Fibroblast of peridontal ligament (primary cell): ENCODE data around the gene SBF2.

Source experiments
- DNase-seq: peaks from one replicate; pipeline ENCODE4 v3.0.0-alpha.2; 2010; ENCODE audit errors: extremely low read depth

Gene SBF2

GRCh38 chr11:9817191-9817590 is 476.8 kb downstream of the SBF2 start:
- peak; percentile 63 for DNase-seq

GRCh38 chr11:9815486-9816136 is 478.4 kb downstream of the SBF2 start:
- peak; percentile 83 for DNase-seq

- DNase-seq, result no peak
Measured at GRCh38 chr11:9814108-9814507, 479.9 kb downstream of the SBF2 start.

GRCh38 chr11:9808943-9809342 is 485.1 kb downstream of the SBF2 start:
- DNase-seq, result no peak

- no peak for DNase-seq
Measured at GRCh38 chr11:9806946-9807687, 486.9 kb downstream of the SBF2 start.

- DNase-seq, result no peak
Measured at GRCh38 chr11:9804419-9804902, 489.6 kb downstream of the SBF2 start.

- DNase-seq, result no peak
Measured at GRCh38 chr11:9803685-9804418, 490.2 kb downstream of the SBF2 start.

GRCh38 chr11:9802291-9802861 is 491.6 kb downstream of the SBF2 start:
- peak; percentile 97 for DNase-seq

GRCh38 chr11:9799886-9800285 is 494.1 kb downstream of the SBF2 start:
- no peak for DNase-seq

GRCh38 chr11:9797300-9797699 is 496.7 kb downstream of the SBF2 start:
- DNase-seq, result no peak

GRCh38 chr11:9796854-9797253 is 497.2 kb downstream of the SBF2 start:
- peak; percentile 80 for DNase-seq

- peak; percentile 42 for DNase-seq
Measured at GRCh38 chr11:9796266-9796665, 497.8 kb downstream of the SBF2 start.

- no peak for DNase-seq
Measured at GRCh38 chr11:9790703-9791102, 503.3 kb downstream of the SBF2 start.

- no peak for DNase-seq
Measured at GRCh38 chr11:9789910-9790309, 504.1 kb downstream of the SBF2 start.

GRCh38 chr11:9787981-9788521 is 506.0 kb downstream of the SBF2 start:
- DNase-seq, result peak; percentile 99

GRCh38 chr11:9787260-9787659 is 506.8 kb downstream of the SBF2 start:
- no peak for DNase-seq

GRCh38 chr11:9784602-9785315 is 509.3 kb downstream of the SBF2 start:
- no peak for DNase-seq

- no peak for DNase-seq
Measured at GRCh38 chr11:9783986-9784385, 510.0 kb downstream of the SBF2 start.

GRCh38 chr11:9780929-9781328 is 513.1 kb downstream of the SBF2 start:
- DNase-seq, result no peak

- DNase-seq, result no peak
Measured at GRCh38 chr11:9777525-9777924, 516.5 kb downstream of the SBF2 start.

- no peak for DNase-seq
Measured at GRCh38 chr11:9777066-9777465, 517.0 kb downstream of the SBF2 start.
